CD4-positive, alpha-beta T cell (primary cell): Measurements from ENCODE around the gene PRSS16. TPM values are rescaled to one million over a fixed set of nuclear protein-coding genes. Genes with fewer than 3 reads are reported as not detected.

Source experiments
- ATAC-seq: fragments of 200-7000 bp; cut with Tn5 transposase; one replicate; pipeline ENCODE4 v1.10.0; 2022; ENCODE audit warnings: mild to moderate bottlenecking; ENCODE audit not compliant: poor library complexity
- CTCF ChIA-PET: fragments of 350-600 bp; sonication (Branson Sonifier 250); formaldehyde crosslinking; loops from one replicate; lab custom pipeline; 2021; ENCODE audit warnings: antibody characterized with exemption, inconsistent platforms; lab: Charles Lee
- POLR2A ChIA-PET: fragments of 350-600 bp; sonication (Branson Sonifier 250); formaldehyde crosslinking; loops from one replicate; lab custom pipeline; 2021; ENCODE audit warnings: antibody characterized with exemption, inconsistent platforms; lab: Charles Lee
- DNase-seq, 14 experiments: peaks; one replicate each; pipeline ENCODE4 v3.0.0-alpha.2; 2013 to 2020; ENCODE audit warnings: mixed read lengths in 2 of 14
- H3K27ac ChIP-seq, 2 donors: one replicate each; pipeline versions ENCODE4 v1.5.1 to v1.7.0; 2013; ENCODE audit warnings: low read length in 2 of 2, low read depth in 1 of 2, mild to moderate bottlenecking in 1 of 2
- H3K27me3 ChIP-seq, 2 experiments: 1 replicate in 1 of 2; 2 replicates in 1 of 2; pipeline versions ENCODE4 v1.6.1 to v1.7.0; 2013; ENCODE audit warnings: low read length in 2 of 2, control low read depth in 1 of 2, mild to moderate bottlenecking in 1 of 2, moderate library complexity in 1 of 2; ENCODE audit not compliant: insufficient read depth in 2 of 2, control insufficient read depth in 1 of 2
- H3K36me3 ChIP-seq: one replicate; pipeline ENCODE4 v1.6.1; 2013; ENCODE audit warnings: low read length, control low read depth; ENCODE audit not compliant: insufficient read depth
- H3K4me1 ChIP-seq: one replicate; pipeline ENCODE4 v1.6.1; 2013; ENCODE audit warnings: low read length, control low read depth; ENCODE audit not compliant: insufficient read depth
- H3K4me3 ChIP-seq: one replicate; pipeline ENCODE4 v1.5.1; 2013; ENCODE audit warnings: mild to moderate bottlenecking, low read length, moderate library complexity
- H3K9me3 ChIP-seq, 2 experiments: 1 replicate in 1 of 2; 2 replicates in 1 of 2; pipeline versions ENCODE4 v1.6.1 to v1.7.0; 2013; ENCODE audit warnings: low read length in 2 of 2, mild to moderate bottlenecking in 2 of 2, control low read depth in 1 of 2, moderate library complexity in 1 of 2; ENCODE audit not compliant: control insufficient read depth in 1 of 2, insufficient read depth in 1 of 2
- H3K27ac Mint-ChIP-seq: one replicate; pipeline ENCODE4 v1.8.0; 2020; ENCODE audit warnings: mixed read lengths
- H3K27me3 Mint-ChIP-seq: one replicate; pipeline ENCODE4 v1.8.0; 2021; ENCODE audit warnings: mixed read lengths
- H3K36me3 Mint-ChIP-seq: one replicate; pipeline ENCODE4 v1.8.0; 2021; ENCODE audit warnings: low read depth, mixed read lengths
- H3K4me1 Mint-ChIP-seq: one replicate; pipeline ENCODE4 v1.8.0; 2021; ENCODE audit warnings: low read depth, mixed read lengths
- H3K4me3 Mint-ChIP-seq: one replicate; pipeline ENCODE4 v1.8.0; 2020; ENCODE audit warnings: mild to moderate bottlenecking, mixed read lengths
- H3K9me3 Mint-ChIP-seq: one replicate; pipeline ENCODE4 v1.8.0; 2020; ENCODE audit warnings: mixed read lengths
- intact Hi-C, 2 experiments: fragments of 100-400 bp; cut with DNase I in 1 of 2; cut with micrococcal nuclease in 1 of 2; formaldehyde crosslinking; loops; one replicate each; pipeline versions ENCODE4 v1.15.1 to v1.9.0; 2023 to 2025; cut with DNase I, micrococcal nuclease
- polyA plus RNA-seq, 2 donors: library from polyadenylated mRNA; unstranded; fragments of 120-200 nt; gene quantifications; one replicate each; pipeline ENCODE4 v1.2.1, GENCODE V29; 2013
- total RNA-seq, 174 experiments: library from RNA in 2 of 174; stranded (reverse) in 2 of 174; gene quantifications; one replicate each; pipeline ENCODE4 v1.2.3 and lab custom pipeline; 2021 to 2026
- TF ChIP-seq, protein P1 (sequence below): fragments of 200-600 bp; IDR thresholded peaks from one replicate; pipeline ENCODE4 v1.8.0; 2022; ENCODE audit warnings: antibody characterized with exemption, mild to moderate bottlenecking

The PRSS16 gene, protein sequence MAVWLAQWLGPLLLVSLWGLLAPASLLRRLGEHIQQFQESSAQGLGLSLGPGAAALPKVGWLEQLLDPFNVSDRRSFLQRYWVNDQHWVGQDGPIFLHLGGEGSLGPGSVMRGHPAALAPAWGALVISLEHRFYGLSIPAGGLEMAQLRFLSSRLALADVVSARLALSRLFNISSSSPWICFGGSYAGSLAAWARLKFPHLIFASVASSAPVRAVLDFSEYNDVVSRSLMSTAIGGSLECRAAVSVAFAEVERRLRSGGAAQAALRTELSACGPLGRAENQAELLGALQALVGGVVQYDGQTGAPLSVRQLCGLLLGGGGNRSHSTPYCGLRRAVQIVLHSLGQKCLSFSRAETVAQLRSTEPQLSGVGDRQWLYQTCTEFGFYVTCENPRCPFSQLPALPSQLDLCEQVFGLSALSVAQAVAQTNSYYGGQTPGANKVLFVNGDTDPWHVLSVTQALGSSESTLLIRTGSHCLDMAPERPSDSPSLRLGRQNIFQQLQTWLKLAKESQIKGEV
- total RNA-seq (under 1 TPM; 0.69 to 0.98 TPM), total RNA-seq (lab: John Stamatoyannopoulos, UW) (0 to 4.2 (median 0.56) reads per million in 172 experiments)
- polyA plus RNA-seq (2013, experiment 1 of 2): 3.2 TPM
- polyA plus RNA-seq (2013, experiment 2 of 2): 2.2 TPM

DNA sequence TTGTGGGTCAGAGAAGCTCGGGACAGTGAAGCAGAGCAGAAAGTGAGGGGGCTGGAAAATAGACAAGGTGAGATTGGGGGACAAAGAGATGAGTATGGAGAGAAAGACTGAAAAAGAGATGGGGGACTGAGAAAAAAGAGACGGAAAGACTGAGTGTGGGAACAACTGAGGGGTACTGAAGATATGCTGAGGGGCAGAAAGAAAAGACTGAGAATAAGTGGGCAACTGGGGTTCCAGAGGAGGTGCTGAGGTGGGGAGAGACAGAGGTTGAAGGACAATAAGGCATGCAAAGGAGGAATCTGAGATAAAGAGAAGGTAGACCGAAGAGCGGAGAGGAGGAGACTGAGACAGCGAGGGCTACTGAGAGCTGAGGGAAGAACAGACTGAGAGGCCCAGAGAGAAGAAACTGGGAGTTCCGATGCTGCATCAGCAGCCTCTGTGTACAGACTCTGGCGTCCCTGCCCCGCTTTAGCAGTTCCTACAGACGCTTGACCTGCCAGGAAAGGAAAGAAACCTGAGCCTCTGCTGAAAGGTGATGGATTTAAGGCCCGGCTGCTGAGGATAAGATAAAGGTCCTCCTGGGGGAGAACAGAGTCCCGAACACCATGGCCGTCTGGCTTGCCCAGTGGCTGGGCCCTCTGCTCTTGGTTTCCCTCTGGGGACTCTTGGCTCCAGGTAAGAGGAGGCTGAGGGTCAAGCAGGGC lies at the start of gene PRSS16:
Gene PRSS16, plus strand, starts transcription at position 569 of the 704 bp plus-strand sequence. Its CDS starts 37 bp downstream, at position 606.
- DNase-seq: no peak
- peaks cover 41 to 56% of the 10 kb centered on the region in 2 experiments for H3K27me3 ChIP-seq
- TF ChIP-seq, protein P1, sequence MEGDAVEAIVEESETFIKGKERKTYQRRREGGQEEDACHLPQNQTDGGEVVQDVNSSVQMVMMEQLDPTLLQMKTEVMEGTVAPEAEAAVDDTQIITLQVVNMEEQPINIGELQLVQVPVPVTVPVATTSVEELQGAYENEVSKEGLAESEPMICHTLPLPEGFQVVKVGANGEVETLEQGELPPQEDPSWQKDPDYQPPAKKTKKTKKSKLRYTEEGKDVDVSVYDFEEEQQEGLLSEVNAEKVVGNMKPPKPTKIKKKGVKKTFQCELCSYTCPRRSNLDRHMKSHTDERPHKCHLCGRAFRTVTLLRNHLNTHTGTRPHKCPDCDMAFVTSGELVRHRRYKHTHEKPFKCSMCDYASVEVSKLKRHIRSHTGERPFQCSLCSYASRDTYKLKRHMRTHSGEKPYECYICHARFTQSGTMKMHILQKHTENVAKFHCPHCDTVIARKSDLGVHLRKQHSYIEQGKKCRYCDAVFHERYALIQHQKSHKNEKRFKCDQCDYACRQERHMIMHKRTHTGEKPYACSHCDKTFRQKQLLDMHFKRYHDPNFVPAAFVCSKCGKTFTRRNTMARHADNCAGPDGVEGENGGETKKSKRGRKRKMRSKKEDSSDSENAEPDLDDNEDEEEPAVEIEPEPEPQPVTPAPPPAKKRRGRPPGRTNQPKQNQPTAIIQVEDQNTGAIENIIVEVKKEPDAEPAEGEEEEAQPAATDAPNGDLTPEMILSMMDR: no peak
- no peak within 1 kb of the TSS for H3K27ac ChIP-seq
- CTCF ChIA-PET: no interaction called here
- no peak within 1 kb of the TSS for H3K4me3 ChIP-seq
- no peaks in the 10 kb centered on the region for H3K36me3 Mint-ChIP-seq
- peaks cover 21% of the 10 kb centered on the region for H3K4me1 ChIP-seq
- H3K27me3 Mint-ChIP-seq: peaks cover 49% of the 10 kb centered on the region
- intact Hi-C loops: no loop called here
- peaks cover 13% of the 10 kb centered on the region for H3K4me1 Mint-ChIP-seq
- no peak within 1 kb of the TSS for H3K27ac Mint-ChIP-seq
- no peak within 1 kb of the TSS for H3K4me3 Mint-ChIP-seq
- no peaks in the 10 kb centered on the region for H3K36me3 ChIP-seq
- ATAC-seq: no peak
- H3K9me3 Mint-ChIP-seq: no peaks in the 10 kb centered on the region
- POLR2A ChIA-PET: no interaction called here
- peaks cover 0 to 14% of the 10 kb centered on the region in 2 experiments for H3K9me3 ChIP-seq

DNA sequence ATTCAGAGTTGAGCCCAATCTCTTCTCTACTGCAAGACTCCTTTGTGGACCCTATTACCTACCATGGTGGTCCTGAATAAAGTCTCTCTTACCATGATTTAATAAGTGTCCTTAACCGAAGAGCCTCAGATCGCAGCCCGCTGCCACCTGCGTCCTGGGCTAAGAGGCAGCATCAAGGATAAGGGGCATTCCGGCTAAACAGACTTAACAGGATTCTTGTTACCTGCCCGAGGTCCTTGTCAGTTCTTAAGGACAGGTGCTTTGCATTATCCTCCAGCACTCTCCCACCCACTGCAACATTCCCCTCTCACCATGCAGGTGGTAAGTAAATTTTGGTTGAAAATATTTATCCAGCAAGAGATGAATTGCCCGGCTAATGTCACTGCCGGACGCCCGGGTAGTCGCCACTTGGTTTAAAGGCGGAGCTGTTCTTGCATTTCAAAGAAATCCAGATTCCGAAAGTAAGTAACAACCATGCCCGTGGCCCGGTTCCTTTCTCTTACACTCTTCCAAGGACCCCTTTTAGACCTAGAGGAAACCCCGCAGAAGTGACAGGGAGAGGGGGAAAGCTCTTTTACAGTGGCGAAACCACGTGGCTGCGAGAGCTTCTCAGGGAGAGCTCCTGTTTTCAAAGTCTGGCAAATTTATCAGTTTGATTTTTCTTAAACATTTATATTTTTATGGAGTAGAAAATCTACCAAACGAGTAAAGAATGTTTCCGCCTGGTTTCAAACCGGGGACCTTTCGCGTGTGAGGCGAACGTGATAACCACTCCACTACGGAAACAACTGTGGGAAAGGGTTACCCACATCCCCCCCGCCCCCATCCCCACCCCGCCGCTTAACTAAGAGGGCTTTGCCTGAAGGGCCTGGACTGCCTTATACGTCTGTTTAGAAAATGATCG lies 41.9 kb upstream of the PRSS16 start:
- ATAC-seq: no peak
- ChIA-PET POLR2A (no interaction called here), CTCF (no interaction called here)
- TF ChIP-seq, protein P1: no peak
- Mint-ChIP-seq H3K36me3 (no peaks in the 10 kb centered on the region), H3K9me3 (no peaks in the 10 kb centered on the region), H3K4me1 (peaks cover 7% of the 10 kb centered on the region), H3K27me3 (peaks cover 85% of the 10 kb centered on the region), H3K4me3 (no peak overlapping the region), H3K27ac (no peak overlapping the region)
- H3K27me3 ChIP-seq: peaks cover 34 to 54% of the 10 kb centered on the region in 2 experiments
- no peak overlapping the region for H3K27ac ChIP-seq
- H3K4me1 ChIP-seq: peaks cover 5% of the 10 kb centered on the region
- H3K9me3 ChIP-seq: peaks cover 0 to 16% of the 10 kb centered on the region in 2 experiments
- peak in 5 of 14 experiments; percentile 8 to 39 (median 32) for DNase-seq
- H3K36me3 ChIP-seq: no peaks in the 10 kb centered on the region
- intact Hi-C loops: no loop called here
- H3K4me3 ChIP-seq: no peak overlapping the region

DNA sequence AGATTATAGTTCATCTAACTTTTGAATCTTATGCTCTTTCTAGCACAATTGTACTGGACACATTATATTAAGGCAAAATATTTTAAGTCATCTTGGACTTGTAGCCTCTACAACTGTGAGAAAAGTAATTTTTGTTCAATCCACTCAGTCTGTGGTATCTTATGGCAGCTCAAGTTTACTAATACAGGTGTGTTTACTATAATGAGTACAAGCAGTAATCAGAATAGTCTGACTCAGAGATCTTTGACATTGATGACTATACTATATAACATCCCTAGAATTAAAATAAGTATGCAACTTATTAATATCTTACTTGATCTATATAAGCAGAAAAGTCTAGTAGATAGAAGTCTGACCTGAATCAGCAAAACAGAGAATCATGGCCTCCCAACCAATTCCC lies 40.7 kb upstream of the PRSS16 start:
- Mint-ChIP-seq H3K27ac (no peak overlapping the region), H3K36me3 (no peaks in the 10 kb centered on the region), H3K27me3 (peaks cover 93% of the 10 kb centered on the region), H3K4me1 (peaks cover 7% of the 10 kb centered on the region), H3K9me3 (no peaks in the 10 kb centered on the region), H3K4me3 (no peak overlapping the region)
- ChIA-PET POLR2A (no interaction called here), CTCF (no interaction called here)
- peaks cover 41 to 62% of the 10 kb centered on the region in 2 experiments for H3K27me3 ChIP-seq
- DNase-seq (no peak), ATAC-seq (no peak)
- H3K9me3 ChIP-seq: peaks cover 0 to 21% of the 10 kb centered on the region in 2 experiments
- intact Hi-C loops: no loop called here
- TF ChIP-seq, protein P1: no peak
- H3K27ac ChIP-seq: no peak overlapping the region
- H3K36me3 ChIP-seq: no peaks in the 10 kb centered on the region
- no peak overlapping the region for H3K4me3 ChIP-seq
- peaks cover 5% of the 10 kb centered on the region for H3K4me1 ChIP-seq
